LNCaP clone FGC (cell line): ENCODE measurements around the gene FKBP3.
A peak's percentile ranks its signal among the peaks of the same experiment; 100 is the strongest.

Experiments used
- DNase-seq: peaks from one replicate; pipeline ENCODE4 v3.0.0-alpha.2; 2011; ENCODE audit warnings: low read depth
- H3K4me3 ChIP-seq: 2 replicates; pipeline ENCODE4 v1.5.1; 2011; ENCODE audit warnings: mild to moderate bottlenecking, low read depth, low read length, control low read depth
- TF ChIP-seq, protein P1 (sequence below): IDR thresholded peaks from 2 replicates; pipeline ENCODE4 v1.5.1; 2012; ENCODE audit warnings: mild to moderate bottlenecking; ENCODE audit not compliant: control insufficient read depth, insufficient read depth; ENCODE audit errors: extremely low read depth

Gene FKBP3

DNA sequence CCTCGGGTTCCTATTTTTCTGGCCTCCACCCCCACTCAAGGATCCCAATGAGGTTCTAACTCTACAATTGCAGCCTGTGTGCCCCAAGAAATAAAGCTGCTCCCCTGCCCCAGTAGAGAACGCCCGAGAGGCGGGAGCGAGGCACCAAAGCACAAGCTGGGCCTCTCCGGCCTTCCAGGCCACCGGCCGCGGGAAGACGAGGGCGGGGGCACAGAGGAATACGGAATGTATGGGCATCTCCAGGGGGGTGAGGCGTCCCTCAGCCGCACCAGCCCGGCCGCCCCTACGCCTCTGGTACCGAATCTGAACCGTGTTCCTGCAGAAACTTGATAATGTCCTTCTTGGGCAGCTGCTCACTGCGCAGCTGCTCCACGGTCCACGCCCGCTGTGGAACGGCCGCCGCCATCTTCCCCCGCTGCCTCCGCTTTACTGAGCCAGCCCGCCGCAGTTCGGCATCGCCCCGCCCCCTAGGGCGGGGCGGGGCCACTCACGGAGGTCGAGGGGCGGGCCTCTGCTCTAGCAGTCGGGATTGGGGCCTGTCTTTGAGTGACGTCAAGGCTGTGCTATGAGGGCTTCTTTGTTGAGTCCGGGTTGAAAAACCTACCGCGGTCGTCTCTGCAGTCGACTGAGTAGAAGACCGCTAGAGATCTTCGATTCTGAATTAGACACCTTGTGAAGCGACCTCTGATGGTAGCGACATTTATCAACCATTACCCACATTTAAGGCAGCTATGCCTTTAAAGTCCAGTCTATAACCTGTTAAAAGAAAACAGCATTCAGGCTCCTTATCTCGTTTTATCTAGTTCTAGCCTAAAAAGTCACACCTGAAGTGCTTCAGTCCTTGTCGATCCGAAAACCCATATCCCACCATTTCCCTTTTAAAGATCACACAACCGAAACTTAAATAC is at the start of gene FKBP3:
Gene FKBP3, minus strand, starts transcription at position 431 of the 908 bp plus-strand sequence. Its CDS starts 25 bp downstream, at position 406.
- TF ChIP-seq, protein P1, sequence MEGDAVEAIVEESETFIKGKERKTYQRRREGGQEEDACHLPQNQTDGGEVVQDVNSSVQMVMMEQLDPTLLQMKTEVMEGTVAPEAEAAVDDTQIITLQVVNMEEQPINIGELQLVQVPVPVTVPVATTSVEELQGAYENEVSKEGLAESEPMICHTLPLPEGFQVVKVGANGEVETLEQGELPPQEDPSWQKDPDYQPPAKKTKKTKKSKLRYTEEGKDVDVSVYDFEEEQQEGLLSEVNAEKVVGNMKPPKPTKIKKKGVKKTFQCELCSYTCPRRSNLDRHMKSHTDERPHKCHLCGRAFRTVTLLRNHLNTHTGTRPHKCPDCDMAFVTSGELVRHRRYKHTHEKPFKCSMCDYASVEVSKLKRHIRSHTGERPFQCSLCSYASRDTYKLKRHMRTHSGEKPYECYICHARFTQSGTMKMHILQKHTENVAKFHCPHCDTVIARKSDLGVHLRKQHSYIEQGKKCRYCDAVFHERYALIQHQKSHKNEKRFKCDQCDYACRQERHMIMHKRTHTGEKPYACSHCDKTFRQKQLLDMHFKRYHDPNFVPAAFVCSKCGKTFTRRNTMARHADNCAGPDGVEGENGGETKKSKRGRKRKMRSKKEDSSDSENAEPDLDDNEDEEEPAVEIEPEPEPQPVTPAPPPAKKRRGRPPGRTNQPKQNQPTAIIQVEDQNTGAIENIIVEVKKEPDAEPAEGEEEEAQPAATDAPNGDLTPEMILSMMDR: peak; percentile 52
- peak; percentile 99 for DNase-seq

DNA sequence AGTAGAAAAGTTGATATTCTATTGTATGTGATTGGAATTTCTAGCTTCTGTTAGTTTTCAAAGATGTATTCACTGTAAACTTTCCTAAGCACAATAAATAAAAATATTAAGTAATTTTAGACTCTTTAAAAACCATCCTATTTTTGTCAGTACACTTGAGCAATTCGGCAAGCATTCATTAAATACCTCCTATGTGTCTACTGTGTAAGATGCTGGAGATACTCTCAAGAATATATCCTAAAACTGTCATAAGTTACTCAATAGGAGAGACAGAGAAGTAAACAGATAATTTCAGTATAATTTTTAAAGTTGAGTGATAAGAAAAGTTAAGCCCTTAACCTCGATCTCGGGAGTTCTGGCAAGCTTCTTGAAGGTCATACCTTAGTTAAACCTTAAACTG is 47.5 kb upstream of the FKBP3 start:
- DNase-seq: no peak
- TF ChIP-seq, protein P1: no peak
- no peak overlapping the region for H3K4me3 ChIP-seq

More for the DNA sequence above, at the start of gene FKBP3:
- H3K4me3 ChIP-seq: peak within 1 kb of the TSS; percentile 63

DNA sequence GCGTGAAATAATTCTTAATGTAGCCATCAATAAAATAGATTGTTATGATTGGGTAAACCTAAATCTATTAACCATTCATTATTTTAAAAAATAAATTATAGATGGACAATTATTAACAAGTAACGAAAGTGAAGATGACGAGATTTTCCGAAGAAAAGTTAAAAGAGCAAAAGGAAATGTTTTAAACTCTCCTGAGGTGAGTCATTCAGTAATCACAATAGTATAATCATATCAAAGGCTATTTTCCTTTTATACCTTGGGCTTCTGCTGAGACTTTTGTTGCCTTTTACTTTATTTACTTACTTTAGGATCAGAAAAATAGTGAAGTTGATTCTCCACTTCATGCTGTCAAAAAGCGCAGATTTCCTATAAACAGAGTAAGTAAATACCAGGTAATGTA is 47.0 kb upstream of the FKBP3 start:
- H3K4me3 ChIP-seq: no peak overlapping the region
- TF ChIP-seq, protein P1: no peak
- DNase-seq: no peak

DNA sequence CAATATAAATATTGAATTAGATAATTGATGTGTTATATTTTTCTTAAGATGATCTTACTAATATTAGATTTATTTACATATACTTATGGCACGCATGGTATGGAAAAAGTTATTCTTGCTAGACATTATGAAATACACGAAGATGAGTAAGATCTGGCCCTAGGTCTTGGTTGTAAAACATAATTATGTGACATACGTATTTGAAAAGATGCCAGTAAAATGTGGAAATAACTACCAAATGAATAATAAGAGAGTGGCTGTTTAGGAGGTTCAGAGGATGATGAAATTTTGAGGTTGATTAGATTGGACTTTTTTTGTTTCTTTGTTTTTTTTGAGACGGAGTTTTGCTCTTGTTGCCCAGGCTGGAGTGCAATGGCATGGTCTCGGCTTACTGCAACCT is 42.8 kb upstream of the FKBP3 start:
- no peak overlapping the region for H3K4me3 ChIP-seq
- no peak for DNase-seq
- TF ChIP-seq, protein P1: no peak

DNA sequence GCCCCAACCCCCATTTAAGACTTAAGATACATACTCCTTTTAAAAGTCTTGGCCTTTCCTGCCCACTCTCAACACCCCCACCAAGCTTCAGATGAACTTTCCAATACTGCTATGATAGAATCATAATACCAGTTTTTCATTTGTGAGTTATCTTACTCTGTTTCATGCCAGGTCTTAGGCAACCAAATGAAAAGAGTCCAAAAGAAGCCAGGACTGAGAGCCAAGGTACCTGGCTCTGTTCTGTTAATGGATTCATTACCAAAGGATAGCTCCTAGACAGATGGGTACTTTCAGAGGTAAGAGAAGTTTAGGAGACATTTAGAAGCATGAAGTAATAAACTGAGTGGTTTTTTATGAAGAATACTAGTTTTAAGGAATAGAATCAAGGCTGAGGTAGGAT is 35.6 kb upstream of the FKBP3 start:
- no peak for DNase-seq
- no peak overlapping the region for H3K4me3 ChIP-seq
- TF ChIP-seq, protein P1: no peak

DNA sequence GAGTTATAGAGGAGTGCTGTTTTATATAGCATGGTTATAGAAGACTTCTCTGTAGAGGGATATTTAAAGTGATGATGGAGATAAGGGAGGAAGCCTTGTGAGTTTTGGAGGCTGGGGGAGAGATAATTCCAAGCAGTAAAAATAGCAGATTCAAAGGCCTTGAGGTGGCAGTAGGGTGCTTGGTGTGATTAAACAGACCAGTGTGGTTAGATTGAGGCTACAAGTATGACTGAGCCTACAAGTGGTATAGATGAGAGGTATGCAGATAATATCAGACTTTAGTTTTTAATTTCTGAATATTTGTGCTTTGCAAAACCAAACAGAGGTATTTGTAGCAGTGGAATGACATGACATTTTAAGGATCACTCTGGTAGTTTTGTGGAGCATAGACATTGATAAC is 21.8 kb upstream of the FKBP3 start:
- TF ChIP-seq, protein P1: no peak
- H3K4me3 ChIP-seq: no peak overlapping the region
- no peak for DNase-seq
